HG02973 (cell line): ENCODE data around the gene KCNN4.

Source experiments
- ATAC-seq: cut with Tn5 transposase; IDR thresholded peaks from one replicate; pipeline ENCODE4 v1.9.1; 2021; ENCODE audit warnings: moderate library complexity; ENCODE audit not compliant: unreplicated experiment

The KCNN4 gene

DNA sequence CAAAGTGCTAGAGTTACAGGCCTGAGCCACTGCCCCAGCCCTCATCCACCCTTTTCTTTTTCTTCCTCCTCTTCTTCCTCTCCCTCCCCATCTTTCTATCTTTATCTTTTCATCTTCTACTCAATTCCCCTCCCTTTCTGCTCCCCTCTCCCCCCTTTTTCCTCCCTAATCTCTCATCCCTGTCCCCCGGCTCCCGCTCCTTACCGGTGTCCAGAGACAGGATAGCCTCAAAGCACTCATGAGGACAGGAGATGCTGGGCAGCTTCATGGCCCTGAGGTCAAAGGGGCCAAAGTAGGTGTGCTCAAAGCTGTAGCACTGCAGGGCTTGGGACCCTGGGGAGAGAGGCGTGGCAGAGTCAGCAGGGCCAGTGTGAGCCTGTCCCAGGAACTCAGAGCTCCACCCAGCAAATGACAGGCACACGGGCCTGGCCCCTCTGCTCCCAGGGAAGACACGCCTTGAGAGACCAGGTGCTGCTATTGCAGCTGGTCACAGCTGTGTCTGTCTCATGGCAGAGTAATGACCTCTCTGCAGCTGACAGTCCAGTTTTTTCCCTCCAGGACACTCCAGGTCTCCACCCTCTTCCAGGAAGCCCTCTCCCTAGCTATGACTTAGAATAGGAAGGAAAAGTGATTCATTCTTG lies 18.8 kb upstream of the KCNN4 start:
- no peak for ATAC-seq

GRCh38 chr19:43798546-43799409 lies 18.0 kb upstream of the KCNN4 start:
- ATAC-seq = no peak

GRCh38 chr19:43798026-43798545 lies 17.3 kb upstream of the KCNN4 start:
- ATAC-seq = no peak

DNA sequence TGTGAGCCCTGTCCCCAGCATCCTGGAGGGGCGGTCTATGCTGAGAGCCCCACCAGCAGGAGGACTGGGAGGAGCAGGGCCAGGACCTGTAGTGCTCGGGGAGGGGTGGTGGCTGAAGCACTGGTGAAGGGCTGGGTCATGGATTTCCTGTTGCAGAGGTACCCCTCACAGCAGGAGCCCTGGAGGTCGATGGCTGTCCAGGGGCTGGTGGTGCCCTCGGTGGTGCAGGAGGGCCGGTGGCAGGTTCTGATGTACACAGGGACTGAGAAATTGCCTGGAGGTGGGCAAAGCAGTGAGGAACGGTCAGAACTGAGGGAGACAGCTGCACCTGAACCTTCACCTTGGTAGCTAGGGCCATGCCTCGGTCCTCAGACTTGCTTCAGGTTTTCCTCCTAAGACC lies 16.8 kb upstream of the KCNN4 start:
- ATAC-seq = no peak

DNA sequence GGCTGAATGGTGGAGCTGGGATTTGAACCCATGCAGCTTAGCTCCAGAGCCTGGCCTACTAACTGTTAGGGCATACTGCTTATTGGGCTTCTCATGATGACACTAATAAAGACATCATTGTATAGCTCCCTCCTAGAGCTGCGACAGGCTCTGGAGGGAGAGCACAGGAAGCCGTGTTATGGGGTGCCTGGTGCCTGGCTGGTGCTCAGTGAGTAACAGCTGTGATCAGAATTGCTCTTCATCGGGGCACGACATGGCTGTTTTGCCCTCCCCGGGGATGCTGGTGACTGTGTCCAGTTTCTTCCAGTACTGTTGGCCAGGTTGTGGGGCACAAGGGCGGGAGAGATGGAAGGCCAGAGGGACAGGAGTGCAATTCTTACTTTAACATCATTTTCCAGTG lies 16.3 kb upstream of the KCNN4 start:
- no peak for ATAC-seq

GRCh38 chr19:43790587-43790986 lies 9.8 kb upstream of the KCNN4 start:
- no peak for ATAC-seq

DNA sequence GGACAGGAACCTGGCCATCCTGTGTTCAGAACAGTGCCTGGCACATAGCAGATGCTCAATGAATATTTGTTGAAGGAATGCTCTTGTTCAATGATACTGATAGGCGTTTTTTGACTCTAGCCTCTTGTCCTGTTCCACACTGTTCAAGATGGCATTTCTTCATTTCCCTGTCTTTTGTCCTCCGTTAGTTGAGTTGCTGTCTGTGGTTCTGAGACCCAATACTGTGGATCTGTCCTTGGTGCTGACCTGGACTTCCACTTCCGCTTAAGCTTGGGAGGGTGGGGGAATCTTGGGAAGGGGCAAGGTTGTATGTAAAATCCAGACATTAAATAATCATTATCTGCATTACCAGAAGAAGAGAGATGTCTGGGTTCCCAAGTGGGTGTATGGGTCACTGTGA lies 8.3 kb upstream of the KCNN4 start:
- no peak for ATAC-seq

- ATAC-seq = no peak
These were observed 5.9 kb upstream of the KCNN4 start for GRCh38 chr19:43786665-43787064.

GRCh38 chr19:43784981-43785808 lies 4.4 kb upstream of the KCNN4 start:
- no peak for ATAC-seq

DNA sequence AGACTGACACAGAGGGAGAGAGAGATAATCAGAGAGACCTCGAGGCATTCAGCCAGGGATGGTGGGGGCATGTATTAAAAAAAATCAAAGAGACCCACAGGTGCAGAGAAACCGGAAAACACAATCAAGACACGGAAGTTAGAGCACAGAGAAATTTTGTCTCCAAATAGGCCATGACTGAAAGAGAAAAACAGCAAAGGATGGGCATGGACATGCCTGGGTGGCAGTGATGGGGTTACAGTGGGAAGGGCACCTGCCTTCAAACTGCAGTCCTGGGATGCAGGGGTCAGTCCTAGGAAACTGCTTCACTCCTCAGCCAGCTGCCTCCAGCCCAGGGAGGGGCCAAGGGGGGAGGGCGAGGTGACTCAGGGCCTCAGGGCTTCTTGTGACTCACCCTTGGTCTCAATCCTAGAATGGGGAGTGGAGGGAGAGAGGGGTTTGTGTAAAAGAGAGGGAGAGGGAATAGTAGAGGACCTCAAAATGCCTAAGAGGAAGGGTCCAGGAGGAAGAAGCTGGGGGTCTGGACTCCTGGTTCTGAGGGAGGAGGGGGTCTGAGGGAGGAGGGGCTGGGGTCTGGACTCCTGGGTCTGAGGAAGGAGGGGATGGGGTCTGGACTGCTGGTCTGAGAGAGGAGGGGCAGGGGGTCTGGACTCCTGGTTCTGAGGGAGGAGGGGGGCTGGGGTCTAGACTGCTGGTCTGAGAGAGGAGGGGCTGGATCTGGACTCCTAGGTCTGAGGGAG lies 3.6 kb upstream of the KCNN4 start:
- peak; percentile 40 for ATAC-seq

DNA sequence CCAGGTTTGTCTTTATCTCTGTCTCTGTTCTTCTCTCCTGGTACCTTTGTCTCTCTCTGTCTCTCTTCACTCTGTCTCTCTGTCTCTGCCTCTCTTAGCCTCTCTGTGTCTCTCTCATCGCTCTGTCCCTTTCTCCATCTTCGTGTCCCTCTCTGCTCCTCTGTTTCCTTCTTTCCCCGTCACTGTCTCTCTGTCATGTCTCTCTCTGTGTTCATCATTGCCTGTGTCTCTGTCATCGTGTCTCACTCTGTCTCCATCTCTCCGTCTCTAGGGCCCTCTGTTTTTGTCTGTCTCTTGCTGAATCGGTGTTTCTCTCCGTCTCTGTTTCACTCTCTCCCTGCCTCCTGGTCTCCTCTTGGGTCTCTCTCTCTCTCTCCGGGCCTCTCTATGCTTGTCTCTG lies 2.9 kb upstream of the KCNN4 start:
- no peak for ATAC-seq

- ATAC-seq = no peak
These were observed 2.0 kb upstream of the KCNN4 start for GRCh38 chr19:43782689-43783231.

- ATAC-seq = no peak
These were observed 1.5 kb upstream of the KCNN4 start for GRCh38 chr19:43782311-43782660.

DNA sequence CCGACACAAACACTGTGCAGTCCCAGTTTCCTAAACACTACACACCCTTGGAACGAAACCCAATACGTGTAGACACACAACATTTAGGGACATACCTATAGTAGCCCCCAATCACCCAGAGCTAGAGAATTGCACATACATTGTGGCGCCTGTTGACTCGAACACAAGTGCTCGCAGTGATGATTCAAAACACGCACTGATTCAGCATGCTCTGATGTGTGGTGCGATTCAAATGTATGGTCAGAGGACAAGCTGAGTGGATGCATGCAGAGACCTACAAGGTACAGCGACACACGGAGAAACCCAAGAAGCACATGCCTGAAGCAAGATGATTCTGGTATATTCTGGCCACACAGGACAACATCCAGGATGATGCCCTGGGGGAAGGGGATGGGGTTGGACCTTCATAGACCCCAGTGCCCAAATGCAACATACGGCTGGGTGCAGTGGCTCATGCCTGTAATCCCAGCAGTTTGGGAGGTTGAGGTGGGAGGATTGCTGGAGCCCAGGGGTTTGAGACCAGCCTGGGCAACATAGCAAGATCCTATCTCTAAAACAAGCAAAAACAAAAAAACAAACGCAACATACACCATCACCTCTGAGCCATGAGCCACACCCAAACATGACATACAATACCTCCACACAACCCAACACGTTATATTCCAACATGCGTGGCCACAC lies 997 bp upstream of the KCNN4 start:
- ATAC-seq = no peak

- ATAC-seq = no peak
These were observed 953 bp downstream of the KCNN4 start for GRCh38 chr19:43779820-43780219.

DNA sequence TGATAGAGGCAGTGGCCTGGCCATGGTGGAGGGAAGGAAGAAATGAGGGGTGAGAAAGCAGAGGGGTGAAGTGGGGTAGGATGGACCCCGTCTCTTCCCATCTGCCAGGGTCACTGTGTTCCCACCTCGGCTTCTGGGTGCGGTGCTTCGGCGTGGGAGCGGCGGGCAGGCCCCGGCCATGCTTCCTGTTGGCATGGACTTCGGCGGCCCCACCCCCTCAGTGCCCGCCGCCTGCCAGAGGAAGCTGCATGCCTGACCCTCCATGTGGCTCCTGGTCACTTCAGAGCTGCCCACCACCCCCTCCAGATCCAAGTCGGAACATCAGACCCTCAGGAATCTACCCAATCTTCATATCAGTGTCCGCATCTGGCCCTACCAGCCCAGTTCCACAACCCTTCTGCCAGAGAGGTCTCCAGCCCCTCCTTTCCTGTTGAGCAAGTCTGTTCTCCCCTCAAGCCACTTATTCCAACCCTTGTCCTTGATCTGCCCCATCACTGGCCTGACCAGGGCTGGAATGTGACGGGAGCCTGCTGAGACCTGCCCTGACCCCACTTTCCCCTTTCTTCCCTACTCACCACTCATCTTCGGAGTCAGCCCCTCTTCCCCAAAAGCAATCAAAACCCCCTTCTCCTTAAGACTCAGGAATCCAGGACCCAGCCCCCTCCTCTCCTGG lies 1.5 kb downstream of the KCNN4 start:
- no peak for ATAC-seq

DNA sequence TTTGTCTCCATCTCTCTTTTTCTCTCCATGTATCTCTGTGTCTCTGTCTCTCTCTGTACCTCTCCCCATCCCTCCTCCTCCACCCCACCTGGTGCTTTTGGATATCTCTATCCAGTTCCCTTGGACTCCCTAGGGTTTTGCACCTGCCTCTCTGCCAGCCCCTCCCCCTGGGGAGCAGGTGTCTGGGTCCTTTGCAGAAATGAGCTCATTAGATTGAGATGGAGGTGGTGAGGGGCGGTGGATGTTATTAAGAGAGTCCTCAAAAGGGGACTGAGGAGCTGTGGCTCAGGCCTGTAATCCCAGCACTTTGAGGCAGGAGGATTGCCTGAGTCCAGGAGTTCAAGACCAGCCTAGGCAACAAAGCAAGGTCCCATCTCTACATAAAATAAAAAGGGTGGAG lies 2.1 kb downstream of the KCNN4 start:
- ATAC-seq = no peak

DNA sequence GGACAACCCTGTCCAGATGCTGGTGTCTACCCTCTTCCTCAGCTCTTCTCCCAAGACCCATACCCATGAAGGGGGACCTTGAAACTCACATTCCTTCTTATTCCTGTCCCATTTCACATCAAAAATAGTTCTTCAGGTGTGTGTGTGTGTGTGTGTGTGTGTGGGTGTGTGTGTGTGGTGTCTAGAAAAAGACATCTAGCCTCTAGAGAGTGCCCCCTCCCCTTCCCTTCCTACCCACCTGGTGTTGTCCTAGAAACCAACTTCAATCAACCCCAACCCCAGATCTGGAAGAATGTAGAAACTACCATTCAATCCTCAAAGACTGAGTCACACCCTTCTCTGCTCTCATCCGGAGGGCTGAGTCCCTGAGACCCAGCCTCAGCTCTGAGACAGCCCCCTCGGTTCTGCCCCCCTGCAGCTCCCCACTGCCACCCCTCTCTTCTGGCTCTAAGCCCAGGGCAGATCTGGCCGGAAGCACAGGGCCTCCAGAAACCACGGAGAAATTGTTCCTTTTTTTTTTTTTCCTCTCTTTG lies 3.5 kb downstream of the KCNN4 start:
- no peak for ATAC-seq

DNA sequence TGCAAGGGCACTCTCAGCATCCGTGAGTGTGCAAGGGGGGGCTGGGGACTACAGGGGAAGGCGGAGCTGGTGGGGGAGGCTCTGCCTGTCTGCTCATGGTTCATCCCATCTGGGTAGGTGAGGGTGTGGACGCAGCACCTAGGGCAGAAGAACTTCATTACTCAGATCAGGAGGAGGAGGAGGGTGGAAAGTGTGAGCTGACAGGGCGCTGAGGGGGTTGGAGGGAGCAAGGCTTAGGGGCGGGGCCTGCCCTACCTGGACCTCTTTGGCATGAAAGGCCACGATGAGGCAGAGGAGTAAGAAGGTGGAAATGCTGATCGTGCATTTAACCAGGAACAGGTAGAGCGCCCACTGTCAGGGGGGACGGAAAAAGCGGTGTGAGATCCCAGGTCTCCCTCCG lies 4.5 kb downstream of the KCNN4 start:
- no peak for ATAC-seq
